Kidney (tissue), 14 donors: ENCODE measurements around the gene PEAR1. TPM values are rescaled to one million over a fixed set of nuclear protein-coding genes. Genes with fewer than 3 reads are reported as not detected.

ENCODE experiments used
- DNase-seq, 5 donors: peaks; one replicate each; pipeline ENCODE4 v3.0.0-alpha.2; 2013 to 2020
- FAIRE-seq: peaks from 2 replicates; lab custom pipeline; 2012; peaks lifted over from hg19 to GRCh38; lab: Jason Lieb, UNC
- H3K27ac ChIP-seq, 2 donors: one replicate each; pipeline ENCODE4 v1.7.0; 2013; ENCODE audit warnings: low read depth in 2 of 2, low read length in 2 of 2, inconsistent platforms in 1 of 2
- H3K27me3 ChIP-seq: one replicate; pipeline ENCODE4 v1.7.1; 2013; ENCODE audit warnings: low read length, inconsistent platforms; ENCODE audit not compliant: control insufficient read depth, insufficient read depth
- H3K36me3 ChIP-seq, 3 donors: one replicate each; pipeline versions ENCODE4 v1.7.0 to v1.7.1; 2013; ENCODE audit warnings: low read length in 3 of 3, control low read depth in 1 of 3, inconsistent platforms in 1 of 3; ENCODE audit not compliant: insufficient read depth in 3 of 3, control insufficient read depth in 2 of 3
- H3K4me1 ChIP-seq, 3 donors: one replicate each; pipeline versions ENCODE4 v1.7.0 to v1.7.1; 2013; ENCODE audit warnings: low read length in 3 of 3, inconsistent platforms in 1 of 3, low read depth in 1 of 3; ENCODE audit not compliant: control insufficient read depth in 2 of 3, insufficient read depth in 2 of 3
- H3K4me3 ChIP-seq, 3 donors: one replicate each; pipeline versions ENCODE4 v1.7.0 to v1.8.1; 2013; ENCODE audit warnings: low read length in 3 of 3, control low read depth in 1 of 3, inconsistent platforms in 1 of 3
- H3K9ac ChIP-seq, 3 donors: one replicate each; pipeline versions ENCODE4 v1.7.0 to v1.7.1; 2013; ENCODE audit warnings: low read length in 3 of 3, control low read depth in 1 of 3, inconsistent platforms in 1 of 3
- H3K9me3 ChIP-seq, 3 donors: one replicate each; pipeline versions ENCODE4 v1.7.0 to v1.7.1; 2013; ENCODE audit warnings: low read length in 3 of 3, control low read depth in 1 of 3, inconsistent platforms in 1 of 3; ENCODE audit not compliant: control insufficient read depth in 2 of 3, insufficient read depth in 1 of 3
- intact Hi-C: fragments of 100-400 bp; cut with DNase I; formaldehyde crosslinking; loops from one replicate; pipeline ENCODE4 v1.11.1; 2022
- polyA plus RNA-seq: library from polyadenylated mRNA; stranded (reverse); fragments of 350-450 nt; fragmentation: Illumina TruSeq; extraction: RNeasy Lipid Tissue Mini Kit (QIAGEN cat#74804); gene quantifications from one replicate; pipeline ENCODE4 v1.2.3, GENCODE V29; 2014; ENCODE audit warnings: low read depth, low replicate concordance; ENCODE audit not compliant: insufficient read depth
- total RNA-seq: library from RNA; stranded (reverse); fragmentation: NEBNext Ultra II Directional; extraction: Animal tissue kit (Norgen Biotek cat#: 25700); gene quantifications from one replicate; pipeline ENCODE4 v1.2.1, GENCODE V29; 2021
- TF ChIP-seq, protein P1 (sequence below): IDR thresholded peaks from 3 replicates; pipeline ENCODE4 v1.5.1; 2012; ENCODE audit warnings: mild to moderate bottlenecking, moderate library complexity, borderline replicate concordance; ENCODE audit not compliant: insufficient read depth; ENCODE audit errors: extremely low read depth
- donor health status: control.
- donor health status: control.
- donor health status: control.
- donor health status: control.
- donor health status: control.
- donor health status: DM: yes; HTN: yes; CAD: no.
- donor health status: Normal renal cell carcinoma (clear cell type).

PEAR1 gene
- total and polyA plus RNA-seq, 2 donors from 2014 or later = 4.5 to 17.2 TPM

DNA sequence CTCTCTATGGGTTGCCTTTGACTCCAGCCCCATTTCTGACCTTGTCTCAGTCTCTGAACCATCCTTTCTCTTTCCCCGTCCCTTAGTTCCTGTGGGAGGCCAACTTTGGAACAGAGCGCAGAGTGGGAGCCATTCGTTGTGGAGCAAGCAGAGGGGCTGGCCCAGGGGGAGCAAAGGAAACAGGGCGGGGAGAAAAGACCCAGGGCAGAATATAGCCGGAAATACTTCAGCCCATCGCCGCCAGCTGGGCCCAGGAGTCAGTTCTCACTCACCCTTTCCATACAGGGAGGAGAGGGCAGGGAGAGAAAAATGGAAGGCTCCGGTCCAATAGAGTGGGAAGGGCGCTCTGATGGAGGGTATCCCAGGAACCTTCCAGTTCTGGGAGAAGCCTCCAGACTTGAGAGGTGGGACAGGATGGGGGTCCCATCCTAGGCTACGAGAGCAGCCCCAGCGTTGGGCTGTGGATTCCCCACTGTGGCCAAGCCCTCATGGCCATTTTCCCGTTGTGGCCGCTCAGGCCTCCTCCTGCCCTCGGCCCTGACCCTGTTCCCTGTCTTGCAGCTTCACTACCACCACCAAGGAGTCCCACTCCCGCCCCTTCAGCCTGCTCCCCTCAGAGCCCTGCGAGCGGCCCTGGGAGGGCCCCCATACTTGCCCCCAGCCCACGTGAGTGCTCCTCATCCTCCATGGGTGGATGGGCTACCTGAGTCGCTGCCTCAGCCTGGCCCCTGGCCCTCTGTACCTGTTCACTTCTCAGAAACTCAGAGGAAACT, 10.9 kb downstream of the PEAR1 start:
- Histone ChIP-seq H3K9ac (no peak overlapping the region), H3K4me1 (peaks cover 0 to 25% (median 0%) of the 10 kb centered on the region in 3 donors), H3K9me3 (no peaks in the 10 kb centered on the region), H3K4me3 (no peak overlapping the region), H3K36me3 (no peaks in the 10 kb centered on the region), H3K27me3 (no peaks in the 10 kb centered on the region), H3K27ac (no peak overlapping the region)
- DNase-seq (peak in 2 of 5 donors; percentile 68 to 72), FAIRE-seq (no peak)
- TF ChIP-seq, protein P1, sequence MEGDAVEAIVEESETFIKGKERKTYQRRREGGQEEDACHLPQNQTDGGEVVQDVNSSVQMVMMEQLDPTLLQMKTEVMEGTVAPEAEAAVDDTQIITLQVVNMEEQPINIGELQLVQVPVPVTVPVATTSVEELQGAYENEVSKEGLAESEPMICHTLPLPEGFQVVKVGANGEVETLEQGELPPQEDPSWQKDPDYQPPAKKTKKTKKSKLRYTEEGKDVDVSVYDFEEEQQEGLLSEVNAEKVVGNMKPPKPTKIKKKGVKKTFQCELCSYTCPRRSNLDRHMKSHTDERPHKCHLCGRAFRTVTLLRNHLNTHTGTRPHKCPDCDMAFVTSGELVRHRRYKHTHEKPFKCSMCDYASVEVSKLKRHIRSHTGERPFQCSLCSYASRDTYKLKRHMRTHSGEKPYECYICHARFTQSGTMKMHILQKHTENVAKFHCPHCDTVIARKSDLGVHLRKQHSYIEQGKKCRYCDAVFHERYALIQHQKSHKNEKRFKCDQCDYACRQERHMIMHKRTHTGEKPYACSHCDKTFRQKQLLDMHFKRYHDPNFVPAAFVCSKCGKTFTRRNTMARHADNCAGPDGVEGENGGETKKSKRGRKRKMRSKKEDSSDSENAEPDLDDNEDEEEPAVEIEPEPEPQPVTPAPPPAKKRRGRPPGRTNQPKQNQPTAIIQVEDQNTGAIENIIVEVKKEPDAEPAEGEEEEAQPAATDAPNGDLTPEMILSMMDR = no peak
- intact Hi-C loops = no loop called here

DNA sequence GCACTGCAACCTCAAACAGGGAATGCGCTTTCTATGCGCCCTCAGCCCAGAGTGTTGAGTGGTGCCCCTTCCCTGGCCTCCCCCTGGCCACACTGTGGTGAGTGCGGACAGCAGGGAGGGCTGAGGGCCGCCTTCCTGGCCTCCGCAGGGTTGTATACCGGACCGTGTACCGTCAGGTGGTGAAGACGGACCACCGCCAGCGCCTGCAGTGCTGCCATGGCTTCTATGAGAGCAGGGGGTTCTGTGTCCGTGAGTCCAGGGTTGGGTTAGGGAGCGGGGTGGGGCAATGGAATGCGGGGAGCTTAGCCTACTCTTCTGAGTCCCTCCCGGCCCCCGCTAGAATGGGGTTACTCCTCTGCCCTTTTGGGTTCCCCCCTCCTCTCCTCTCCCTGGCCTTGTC, 11.7 kb downstream of the PEAR1 start:
- intact Hi-C loops = no loop called here
- Histone ChIP-seq H3K4me1 (peaks cover 0 to 24% (median 0%) of the 10 kb centered on the region in 3 donors), H3K27ac (no peak overlapping the region), H3K9ac (no peak overlapping the region), H3K36me3 (no peaks in the 10 kb centered on the region), H3K9me3 (no peaks in the 10 kb centered on the region), H3K27me3 (no peaks in the 10 kb centered on the region), H3K4me3 (no peak overlapping the region)
- DNase-seq (peak in 1 of 5 donors; percentile 55), FAIRE-seq (no peak)
- TF ChIP-seq, protein P1 = no peak

DNA sequence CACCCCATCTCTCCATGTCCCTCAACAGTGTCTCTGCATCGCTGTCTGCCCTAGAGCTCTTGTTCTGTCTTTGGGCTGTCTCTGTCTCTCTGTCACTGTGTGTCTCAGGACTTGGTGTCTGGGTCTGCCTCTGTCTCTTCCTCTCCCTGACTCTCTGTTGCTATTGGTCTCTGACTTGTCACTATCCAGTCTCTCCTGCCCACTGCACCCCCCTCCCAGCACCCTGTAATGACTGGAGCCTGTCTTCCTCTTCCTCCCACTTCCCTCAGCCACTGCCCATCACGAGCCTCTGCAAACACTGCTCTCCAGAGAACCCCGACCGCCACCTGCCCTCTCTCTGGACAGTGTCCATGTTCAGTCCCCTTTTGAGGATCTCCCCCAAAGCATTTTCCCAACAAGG, 12.1 kb downstream of the PEAR1 start:
- no peak overlapping the region for H3K9ac ChIP-seq
- no peaks in the 10 kb centered on the region for H3K27me3 ChIP-seq
- FAIRE-seq (no peak), DNase-seq (no peak)
- no peaks in the 10 kb centered on the region for H3K9me3 ChIP-seq
- TF ChIP-seq, protein P1 = no peak
- peaks cover 0 to 24% (median 0%) of the 10 kb centered on the region in 3 donors for H3K4me1 ChIP-seq
- intact Hi-C loops = no loop called here
- no peak overlapping the region for H3K4me3 ChIP-seq
- no peaks in the 10 kb centered on the region for H3K36me3 ChIP-seq
- no peak overlapping the region for H3K27ac ChIP-seq
